GM12874 (cell line): ENCODE results near the gene RLBP1.

Experiments
- TF ChIP-seq, protein P1 (sequence below): IDR thresholded peaks from 2 replicates; pipeline ENCODE4 v1.5.1; 2011; ENCODE audit warnings: low read depth, mild to moderate bottlenecking, control low read depth, low read length, moderate library complexity; ENCODE audit not compliant: insufficient read depth

The RLBP1 gene

DNA sequence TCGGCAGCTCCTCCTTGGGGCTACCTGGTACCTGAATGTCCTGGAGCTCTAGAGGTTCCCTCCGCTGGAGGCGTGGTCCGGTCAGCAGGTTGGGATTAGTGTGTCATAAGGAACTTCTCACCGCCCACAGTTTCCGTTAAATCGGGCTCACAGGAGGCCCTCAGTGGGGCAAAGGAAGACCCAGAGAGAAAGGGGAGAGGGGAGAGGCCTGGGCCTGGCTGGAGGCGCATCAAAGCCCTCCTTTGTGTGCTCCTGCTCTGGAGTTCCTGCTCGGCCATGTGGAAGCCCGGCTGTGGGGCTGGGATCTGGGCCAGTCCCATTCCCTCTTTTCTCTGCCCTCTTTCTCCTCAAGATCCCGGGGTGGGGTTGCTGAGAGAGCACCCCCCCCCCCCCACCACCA, at the start of gene RLBP1:
TSS of gene RLBP1 (minus strand) at position 37 of the 400 bp plus-strand sequence. CDS start 2,604 bp downstream, outside the sequence.
- TF ChIP-seq, protein P1, sequence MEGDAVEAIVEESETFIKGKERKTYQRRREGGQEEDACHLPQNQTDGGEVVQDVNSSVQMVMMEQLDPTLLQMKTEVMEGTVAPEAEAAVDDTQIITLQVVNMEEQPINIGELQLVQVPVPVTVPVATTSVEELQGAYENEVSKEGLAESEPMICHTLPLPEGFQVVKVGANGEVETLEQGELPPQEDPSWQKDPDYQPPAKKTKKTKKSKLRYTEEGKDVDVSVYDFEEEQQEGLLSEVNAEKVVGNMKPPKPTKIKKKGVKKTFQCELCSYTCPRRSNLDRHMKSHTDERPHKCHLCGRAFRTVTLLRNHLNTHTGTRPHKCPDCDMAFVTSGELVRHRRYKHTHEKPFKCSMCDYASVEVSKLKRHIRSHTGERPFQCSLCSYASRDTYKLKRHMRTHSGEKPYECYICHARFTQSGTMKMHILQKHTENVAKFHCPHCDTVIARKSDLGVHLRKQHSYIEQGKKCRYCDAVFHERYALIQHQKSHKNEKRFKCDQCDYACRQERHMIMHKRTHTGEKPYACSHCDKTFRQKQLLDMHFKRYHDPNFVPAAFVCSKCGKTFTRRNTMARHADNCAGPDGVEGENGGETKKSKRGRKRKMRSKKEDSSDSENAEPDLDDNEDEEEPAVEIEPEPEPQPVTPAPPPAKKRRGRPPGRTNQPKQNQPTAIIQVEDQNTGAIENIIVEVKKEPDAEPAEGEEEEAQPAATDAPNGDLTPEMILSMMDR: no peak

DNA sequence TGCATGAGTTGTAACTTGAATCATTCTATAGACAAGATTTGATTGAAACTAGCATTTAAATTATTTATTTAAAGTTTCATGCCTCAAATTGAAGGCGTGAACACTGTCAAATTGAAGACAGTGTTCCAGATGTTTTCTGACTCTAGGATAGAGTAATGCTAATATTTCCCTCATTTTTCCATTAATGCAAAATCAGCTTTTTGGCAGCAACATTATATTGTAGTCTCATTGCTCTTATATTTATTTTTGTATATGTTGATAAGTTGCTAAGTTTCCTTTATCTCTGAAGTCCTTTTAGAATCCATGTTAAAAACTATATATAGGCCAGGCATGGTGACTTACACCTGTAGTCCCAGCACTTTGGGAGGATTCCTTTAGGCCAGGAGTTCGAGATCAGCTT, 27.2 kb upstream of the RLBP1 start:
- TF ChIP-seq, protein P1: no peak

DNA sequence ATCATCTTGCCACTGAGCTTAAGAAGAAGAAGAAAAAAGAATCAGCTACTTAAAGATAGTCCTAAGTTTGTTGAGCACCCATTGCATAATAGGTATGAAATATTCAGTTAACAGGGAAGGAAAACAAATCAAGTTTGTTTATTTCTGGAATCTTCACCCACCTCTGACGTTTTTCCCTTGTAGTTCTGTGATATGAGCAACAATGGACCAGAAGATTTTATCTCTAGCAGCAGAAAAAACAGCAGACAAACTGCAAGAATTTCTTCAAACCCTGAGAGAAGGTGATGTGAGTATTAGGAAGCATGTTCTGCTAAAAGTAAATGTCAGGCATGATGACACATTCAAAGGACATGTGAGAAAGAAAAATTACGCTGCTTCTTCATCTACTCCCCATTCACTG, 26.1 kb upstream of the RLBP1 start:
- TF ChIP-seq, protein P1: no peak

DNA sequence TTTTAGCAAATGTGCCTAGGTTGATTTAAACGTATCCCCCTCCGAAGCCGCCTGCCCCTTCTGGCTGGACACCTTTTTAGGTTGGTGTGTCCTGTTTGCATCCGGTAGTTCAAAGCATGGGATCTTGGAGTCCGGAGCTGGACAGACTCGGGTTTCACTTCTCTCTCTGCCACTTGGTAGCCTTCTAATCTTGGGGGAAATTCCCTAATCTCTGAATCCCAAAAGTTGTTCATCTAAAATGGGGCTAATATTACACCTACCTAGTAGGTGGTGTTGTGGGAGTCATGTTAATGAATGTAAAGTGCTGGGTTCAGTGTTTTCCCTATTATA, 23.2 kb upstream of the RLBP1 start:
- TF ChIP-seq, protein P1: no peak

DNA sequence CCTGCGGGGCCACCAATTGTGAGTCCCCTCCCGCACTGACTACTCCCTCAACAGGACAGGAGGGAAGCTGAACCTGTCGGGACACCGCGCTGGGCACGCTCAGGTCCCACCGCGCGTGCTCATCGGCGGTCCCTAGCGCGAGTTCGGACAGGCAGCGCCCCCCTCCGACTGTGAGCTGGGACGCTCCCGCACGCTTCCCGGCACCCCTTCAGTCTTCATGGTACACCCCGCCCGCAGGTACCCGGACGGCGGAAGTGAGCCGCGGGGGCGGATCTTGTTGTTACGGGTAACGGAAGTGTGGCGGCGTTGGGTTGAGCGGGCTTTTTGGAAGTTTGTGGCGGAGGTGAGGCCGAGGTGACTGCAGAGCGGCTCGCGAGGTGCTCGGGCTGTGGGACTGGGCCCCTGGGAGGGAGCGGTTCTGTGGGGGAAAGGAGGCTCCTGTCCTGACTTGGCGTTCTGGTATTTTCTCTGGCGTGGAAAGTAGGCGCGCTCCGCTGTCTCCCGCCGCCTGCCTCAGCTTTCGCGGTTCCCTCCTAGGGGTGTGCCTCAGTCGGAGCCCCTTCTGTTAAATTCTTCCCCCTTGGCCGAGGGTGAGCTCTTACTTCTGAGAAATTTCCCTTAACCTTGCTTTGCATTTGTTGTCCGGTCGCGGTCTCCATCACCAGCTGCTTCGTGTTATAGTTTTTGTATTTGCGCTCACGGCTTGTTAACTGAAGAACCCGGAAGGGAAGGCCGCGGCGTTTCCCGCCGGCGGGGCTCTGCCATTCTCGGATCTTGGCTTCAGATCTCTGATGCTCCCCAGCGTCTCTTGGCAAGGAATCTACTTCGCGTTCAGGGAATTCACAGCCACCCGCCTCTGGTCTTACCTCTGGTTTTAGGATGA, 22.6 kb upstream of the RLBP1 start, which contains the start of gene FANCI:
TSS of gene FANCI (plus strand) at position 289 of the 883 bp plus-strand sequence. CDS start 3,669 bp downstream, outside the sequence.
- TF ChIP-seq, protein P1: peak; percentile 56

DNA sequence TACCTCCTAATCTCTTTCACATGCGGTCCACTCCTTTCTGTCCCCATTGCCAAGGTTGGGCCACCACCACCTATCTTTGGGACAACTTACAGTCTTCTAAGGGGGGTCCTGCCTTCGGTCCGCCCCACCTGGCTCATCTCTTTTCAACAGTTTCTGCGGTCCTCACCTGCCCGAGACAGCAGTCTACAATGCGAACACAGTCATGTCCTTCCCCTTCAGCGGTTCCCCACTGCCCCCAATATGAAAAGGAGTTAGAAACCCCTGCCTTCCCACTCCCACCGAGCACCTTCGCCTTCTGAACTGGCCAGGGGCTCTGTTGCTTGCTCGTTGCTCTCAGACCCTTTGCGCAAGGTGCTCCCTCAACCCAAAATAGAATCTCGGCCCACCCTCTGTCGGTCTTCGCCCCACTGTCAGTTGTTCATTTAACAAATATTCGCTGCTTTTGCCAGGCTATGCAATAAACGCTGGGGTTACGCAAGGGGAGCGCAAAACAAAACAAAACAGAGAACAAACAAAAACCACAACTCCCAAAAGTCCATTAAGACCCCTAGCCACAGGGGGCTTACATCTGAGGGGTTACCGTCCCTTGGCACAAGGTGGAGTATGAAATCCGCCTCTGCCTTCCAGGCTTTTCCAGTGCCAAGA, 21.8 kb upstream of the RLBP1 start:
- TF ChIP-seq, protein P1: no peak

DNA sequence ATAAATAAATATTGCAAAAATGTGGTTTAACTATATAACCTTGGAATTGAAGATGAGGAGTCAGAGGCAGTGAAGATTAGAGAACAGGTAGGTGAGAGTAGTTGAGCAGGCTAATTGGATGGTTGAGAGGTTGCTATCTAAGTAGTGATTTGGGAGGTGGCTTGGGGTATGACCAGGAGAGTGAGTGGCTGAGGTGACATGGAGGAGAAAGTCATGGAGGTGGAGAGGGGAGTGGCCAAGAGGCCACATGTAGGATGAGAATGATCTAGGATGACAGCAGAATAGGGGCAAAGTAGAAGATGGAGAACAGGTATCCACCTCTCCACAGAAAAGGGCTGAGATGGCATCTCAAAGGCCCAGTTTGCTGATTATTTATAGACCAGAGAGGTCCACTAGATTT, 10.5 kb upstream of the RLBP1 start:
- TF ChIP-seq, protein P1: no peak
